ENCODE results near the gene PRR13.

DNA sequence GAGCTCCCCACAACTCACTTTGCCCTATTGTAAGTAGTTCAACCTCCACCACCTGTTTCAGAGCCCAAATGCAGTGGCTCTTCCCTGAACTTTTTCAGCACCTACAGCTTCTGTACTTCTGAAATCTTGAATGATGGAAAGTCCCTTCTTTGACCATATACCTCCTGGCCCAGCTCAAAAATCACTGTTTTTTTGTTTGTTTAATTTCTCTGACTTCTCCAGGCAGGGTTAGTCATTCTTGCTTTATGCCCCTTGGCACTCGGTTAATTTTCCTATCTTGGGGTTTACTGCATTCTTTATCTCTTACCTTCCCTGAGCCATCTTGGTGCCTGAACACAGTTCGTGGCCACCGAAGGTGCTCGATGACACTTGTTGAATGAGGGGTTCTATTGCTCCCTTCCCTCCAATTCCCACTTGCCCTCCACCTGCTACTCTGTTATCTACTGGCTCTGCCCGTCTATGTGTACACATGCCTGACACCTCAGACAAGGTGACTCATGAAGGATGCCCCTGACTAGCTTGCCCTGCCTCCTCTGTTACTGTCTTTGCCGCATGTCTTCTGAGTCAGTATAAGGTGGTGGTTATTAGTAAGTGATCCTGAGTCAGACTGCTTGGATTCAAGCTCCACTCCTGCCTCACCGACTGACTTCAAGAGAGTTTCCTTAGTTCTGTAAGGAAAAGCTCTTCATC is 13.5 kb upstream of the PRR13 start:
- TF ChIP-seq, protein P1, sequence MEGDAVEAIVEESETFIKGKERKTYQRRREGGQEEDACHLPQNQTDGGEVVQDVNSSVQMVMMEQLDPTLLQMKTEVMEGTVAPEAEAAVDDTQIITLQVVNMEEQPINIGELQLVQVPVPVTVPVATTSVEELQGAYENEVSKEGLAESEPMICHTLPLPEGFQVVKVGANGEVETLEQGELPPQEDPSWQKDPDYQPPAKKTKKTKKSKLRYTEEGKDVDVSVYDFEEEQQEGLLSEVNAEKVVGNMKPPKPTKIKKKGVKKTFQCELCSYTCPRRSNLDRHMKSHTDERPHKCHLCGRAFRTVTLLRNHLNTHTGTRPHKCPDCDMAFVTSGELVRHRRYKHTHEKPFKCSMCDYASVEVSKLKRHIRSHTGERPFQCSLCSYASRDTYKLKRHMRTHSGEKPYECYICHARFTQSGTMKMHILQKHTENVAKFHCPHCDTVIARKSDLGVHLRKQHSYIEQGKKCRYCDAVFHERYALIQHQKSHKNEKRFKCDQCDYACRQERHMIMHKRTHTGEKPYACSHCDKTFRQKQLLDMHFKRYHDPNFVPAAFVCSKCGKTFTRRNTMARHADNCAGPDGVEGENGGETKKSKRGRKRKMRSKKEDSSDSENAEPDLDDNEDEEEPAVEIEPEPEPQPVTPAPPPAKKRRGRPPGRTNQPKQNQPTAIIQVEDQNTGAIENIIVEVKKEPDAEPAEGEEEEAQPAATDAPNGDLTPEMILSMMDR (conservative IDR thresholded peaks at IDR 0.05; ENCODE audit: low read depth, low read length), result no peak
- TF ChIP-seq EZH2 (IDR thresholded peaks at IDR 0.05; ENCODE audit: borderline replicate concordance, low read depth, low read length, poor library complexity, severe bottlenecking), result no peak

Data from A673 (cell line).